Neuronal stem cell (in vitro differentiated cells): ENCODE data around the gene EHHADH.

Source experiments
- DNase-seq: peaks from one replicate; pipeline ENCODE4 v3.0.0-alpha.2; 2013; ENCODE audit warnings: low spot score
- H2AFZ ChIP-seq: one replicate; pipeline ENCODE4 v1.6.1; 2013; ENCODE audit warnings: mild to moderate bottlenecking, low read length, inconsistent platforms
- H2AK5ac ChIP-seq: 2 replicates; pipeline ENCODE4 v1.6.1; 2013; ENCODE audit warnings: low read depth, mild to moderate bottlenecking, inconsistent platforms, low read length, moderate library complexity, mixed read lengths
- H2BK120ac ChIP-seq: 2 replicates; pipeline ENCODE4 v1.6.1; 2013; ENCODE audit warnings: low read depth, mild to moderate bottlenecking, inconsistent platforms, low read length, moderate library complexity, mixed read lengths
- H2BK12ac ChIP-seq: one replicate; pipeline ENCODE4 v1.6.1; 2013; ENCODE audit warnings: low read length, inconsistent platforms
- H2BK15ac ChIP-seq: 2 replicates; pipeline ENCODE4 v1.6.1; 2013; ENCODE audit warnings: mild to moderate bottlenecking, low read length, inconsistent platforms, mixed read lengths
- H2BK5ac ChIP-seq: one replicate; pipeline ENCODE4 v1.6.1; 2013; ENCODE audit warnings: inconsistent platforms, mild to moderate bottlenecking, low read length, moderate library complexity
- H3K14ac ChIP-seq: one replicate; pipeline ENCODE4 v1.6.1; 2013; ENCODE audit warnings: low read length, inconsistent platforms
- H3K18ac ChIP-seq: 2 replicates; pipeline ENCODE4 v1.6.1; 2013; ENCODE audit warnings: low read length, inconsistent platforms
- H3K23ac ChIP-seq: 2 replicates; pipeline ENCODE4 v1.6.1; 2013; ENCODE audit warnings: low read depth, mild to moderate bottlenecking, mixed read lengths, low read length, inconsistent platforms; ENCODE audit not compliant: poor library complexity
- H3K27ac ChIP-seq: replicated peaks from 3 replicates; pipeline ENCODE4 v1.5.1; 2013; ENCODE audit warnings: low read length, inconsistent platforms
- H3K27me3 ChIP-seq, 3 experiments: 2 replicates each; pipeline ENCODE4 v1.6.1; 2013; ENCODE audit warnings: low read length in 3 of 3, mild to moderate bottlenecking in 2 of 3, inconsistent platforms in 1 of 3, low read depth in 1 of 3, mixed read lengths in 1 of 3, moderate library complexity in 1 of 3; ENCODE audit not compliant: control insufficient read depth in 3 of 3, insufficient read depth in 3 of 3
- H3K36me3 ChIP-seq, 2 donors: replicated peaks in 1 of 2; 2 replicates each; pipeline ENCODE4 v1.6.1; 2013; ENCODE audit warnings: low read length in 2 of 2; ENCODE audit not compliant: control insufficient read depth in 2 of 2, insufficient read depth in 2 of 2
- H3K4ac ChIP-seq: 2 replicates; pipeline ENCODE4 v1.6.1; 2013; ENCODE audit warnings: inconsistent platforms, mild to moderate bottlenecking, low read length, moderate library complexity
- H3K4me1 ChIP-seq, 2 donors: 1 replicate in 1 of 2; 2 replicates in 1 of 2; pipeline ENCODE4 v1.6.1; 2013; ENCODE audit warnings: low read length in 2 of 2, low read depth in 1 of 2; ENCODE audit not compliant: control insufficient read depth in 2 of 2, insufficient read depth in 1 of 2
- H3K4me2 ChIP-seq: one replicate; pipeline ENCODE4 v1.6.1; 2013; ENCODE audit warnings: mild to moderate bottlenecking, low read length, inconsistent platforms; ENCODE audit not compliant: insufficient read depth, poor library complexity, severe bottlenecking
- H3K4me3 ChIP-seq, 2 donors: 2 replicates each; pipeline ENCODE4 v1.5.1; 2013; ENCODE audit warnings: low read length in 2 of 2, mild to moderate bottlenecking in 2 of 2, inconsistent platforms in 1 of 2, moderate library complexity in 1 of 2
- H3K79me1 ChIP-seq: one replicate; pipeline ENCODE4 v1.6.1; 2013; ENCODE audit warnings: low read depth, mild to moderate bottlenecking, inconsistent platforms, low read length, moderate library complexity
- H3K9ac ChIP-seq: one replicate; pipeline ENCODE4 v1.6.1; 2013; ENCODE audit warnings: mild to moderate bottlenecking, low read depth, low read length, inconsistent platforms; ENCODE audit not compliant: poor library complexity
- H3K9me3 ChIP-seq, 2 donors: replicated peaks in 1 of 2; 2 replicates each; pipeline versions ENCODE3 to v1.6.1; 2013; ENCODE audit warnings: low read length in 2 of 2, mild to moderate bottlenecking in 2 of 2, inconsistent platforms in 1 of 2, low read depth in 1 of 2, mixed read lengths in 1 of 2, moderate library complexity in 1 of 2; ENCODE audit not compliant: control insufficient read depth in 2 of 2, insufficient read depth in 1 of 2
- H4K8ac ChIP-seq: one replicate; pipeline ENCODE4 v1.6.1; 2013; ENCODE audit warnings: low read depth, mild to moderate bottlenecking, inconsistent platforms, low read length, moderate library complexity
- H4K91ac ChIP-seq: one replicate; pipeline ENCODE4 v1.6.1; 2013; ENCODE audit warnings: low read length, low read depth, mild to moderate bottlenecking, inconsistent platforms; ENCODE audit not compliant: poor library complexity
- WGBS, 2 donors: extraction: QIAGEN DNeasy Blood & Tissue Kit; methylation state at CpG; one replicate each; pipeline ENCODE4 v1.1.7; 2013; ENCODE audit warnings: missing lambda C conversion rate in 2 of 2, mixed read lengths in 1 of 2; ENCODE audit not compliant: insufficient read length in 2 of 2, insufficient replicate concordance in 1 of 2; ENCODE audit errors: extremely low coverage in 2 of 2; 5-methylcytosine and 5-hydroxymethylcytosine counted together

Gene EHHADH

GRCh38 chr3:185175370-185175987 is 78.4 kb downstream of the EHHADH start:
- Histone ChIP-seq H4K91ac (no peak overlapping the region), H3K18ac (peak overlapping the region; percentile 73), H3K27me3 (no peaks in the 10 kb centered on the region), H3K23ac (peak overlapping the region; percentile 13), H3K4me1 (peaks cover 2 to 8% of the 10 kb centered on the region in 2 donors), H3K36me3 (no peaks in the 10 kb centered on the region), H2AFZ (peak overlapping the region; percentile 94), H3K4me3 (no peak overlapping the region), H2BK12ac (no peak overlapping the region), H3K9me3 (no peaks in the 10 kb centered on the region), H3K27ac (no peak overlapping the region), H3K14ac (no peak overlapping the region), H3K4me2 (no peak overlapping the region), H3K4ac (no peak overlapping the region), H2BK15ac (peak overlapping the region; percentile 34), H2BK5ac (no peak overlapping the region), H2BK120ac (no peak overlapping the region), H2AK5ac (no peak overlapping the region), H3K79me1 (no peaks in the 10 kb centered on the region), H3K9ac (no peak overlapping the region), H4K8ac (no peak overlapping the region)
- DNase-seq = no peak
- WGBS, 2 donors = no CpG with 5 or more reads among the region's 15 CpGs

- H3K79me1 ChIP-seq = no peaks in the 10 kb centered on the region
- H3K4ac ChIP-seq = no peak overlapping the region
- H3K4me2 ChIP-seq = no peak overlapping the region
- no peaks in the 10 kb centered on the region for H3K9me3 ChIP-seq
- H2BK15ac ChIP-seq = no peak overlapping the region
- no peak overlapping the region for H3K18ac ChIP-seq
- no peak overlapping the region for H3K9ac ChIP-seq
- no peaks in the 10 kb centered on the region for H3K27me3 ChIP-seq
- H4K91ac ChIP-seq = no peak overlapping the region
- no peak overlapping the region for H3K4me3 ChIP-seq
- H3K27ac ChIP-seq = no peak overlapping the region
- WGBS, 2 donors = 100% methylated on average over 1 of the region's 11 CpGs
- no peak overlapping the region for H2BK12ac ChIP-seq
- H3K4me1 ChIP-seq = peaks cover 2 to 8% of the 10 kb centered on the region in 2 donors
- peak overlapping the region; percentile 47 for H2AFZ ChIP-seq
- DNase-seq = no peak
- H3K23ac ChIP-seq = no peak overlapping the region
- no peaks in the 10 kb centered on the region for H3K36me3 ChIP-seq
- H2AK5ac ChIP-seq = no peak overlapping the region
- no peak overlapping the region for H3K14ac ChIP-seq
- H4K8ac ChIP-seq = no peak overlapping the region
- no peak overlapping the region for H2BK5ac ChIP-seq
- H2BK120ac ChIP-seq = no peak overlapping the region
These were observed 81.5 kb downstream of the EHHADH start for GRCh38 chr3:185172086-185173049.

DNA sequence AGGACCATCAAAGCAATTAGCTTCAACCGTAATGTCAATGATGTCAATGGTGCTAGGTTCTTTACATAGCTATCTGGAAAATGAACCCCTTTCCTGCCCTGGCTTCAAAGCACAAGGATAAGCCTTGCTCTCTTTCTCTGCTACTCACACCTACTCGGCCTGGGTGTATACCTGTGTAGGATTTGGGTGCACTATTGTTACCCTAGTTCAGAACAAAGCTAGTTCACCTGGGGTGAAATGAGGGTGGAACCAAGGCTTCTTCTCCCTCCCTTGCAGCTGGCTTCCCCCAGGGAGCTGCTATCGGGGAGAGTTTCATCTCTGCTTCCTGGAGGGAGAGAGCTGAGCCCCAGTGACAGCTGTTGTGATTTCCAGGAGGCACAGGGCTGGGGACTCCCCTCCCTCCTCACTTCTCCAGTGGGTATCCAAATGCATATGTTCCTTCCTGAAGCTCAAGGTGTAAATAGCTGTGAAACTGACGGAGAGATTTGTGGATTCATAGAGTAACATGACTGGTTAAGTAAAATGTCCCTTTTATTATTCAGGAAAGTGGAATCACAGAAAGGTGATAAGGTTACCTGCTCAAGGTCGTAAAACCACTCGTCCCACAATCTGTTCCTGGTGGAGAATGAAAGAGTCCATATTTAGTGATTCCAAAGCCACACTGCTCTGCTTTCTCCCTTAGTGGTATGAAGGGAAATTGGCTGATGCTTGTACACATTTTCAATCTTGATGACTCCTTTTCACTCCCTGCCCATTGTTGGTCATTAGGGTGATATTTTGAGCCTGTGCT is 89.2 kb downstream of the EHHADH start:
- no peak overlapping the region for H4K91ac ChIP-seq
- no peaks in the 10 kb centered on the region for H3K79me1 ChIP-seq
- H3K9me3 ChIP-seq = no peaks in the 10 kb centered on the region
- no peak overlapping the region for H2AFZ ChIP-seq
- H3K18ac ChIP-seq = no peak overlapping the region
- no CpG with 5 or more reads among the region's 6 CpGs for WGBS, 2 donors
- H3K36me3 ChIP-seq = no peaks in the 10 kb centered on the region
- no peak for DNase-seq
- H3K9ac ChIP-seq = no peak overlapping the region
- H3K14ac ChIP-seq = no peak overlapping the region
- no peak overlapping the region for H3K4me3 ChIP-seq
- H3K27ac ChIP-seq = no peak overlapping the region
- H3K4me1 ChIP-seq = no peaks in the 10 kb centered on the region
- no peak overlapping the region for H2BK5ac ChIP-seq
- no peak overlapping the region for H2BK15ac ChIP-seq
- H3K23ac ChIP-seq = no peak overlapping the region
- H4K8ac ChIP-seq = no peak overlapping the region
- H2AK5ac ChIP-seq = no peak overlapping the region
- H3K27me3 ChIP-seq = peaks cover 0 to 5% (median 0%) of the 10 kb centered on the region in 3 experiments
- H2BK120ac ChIP-seq = no peak overlapping the region
- no peak overlapping the region for H3K4ac ChIP-seq
- H2BK12ac ChIP-seq = no peak overlapping the region
- no peak overlapping the region for H3K4me2 ChIP-seq
